ACHN (cell line): ENCODE results near the gene KLK13.
A peak's percentile ranks its signal among the peaks of the same experiment; 100 is the strongest.

Experiments
- DNase-seq: peaks from one replicate; pipeline ENCODE4 v3.0.0-alpha.2; 2015
- in situ Hi-C: cut with HindIII; loops from 2 replicates; pipeline ENCODE4 v1.10.0; 2017; ENCODE audit warnings: low sequenced_read_pairs, low pct_ligation_motif_present, low pct_unique_long_range_greater_than_20kb

Gene KLK13

GRCh38 chr19:51093510-51094345, 28.8 kb upstream of the KLK13 start:
- DNase-seq, result peak; percentile 13
- in situ Hi-C loops, result no loop called here

DNA sequence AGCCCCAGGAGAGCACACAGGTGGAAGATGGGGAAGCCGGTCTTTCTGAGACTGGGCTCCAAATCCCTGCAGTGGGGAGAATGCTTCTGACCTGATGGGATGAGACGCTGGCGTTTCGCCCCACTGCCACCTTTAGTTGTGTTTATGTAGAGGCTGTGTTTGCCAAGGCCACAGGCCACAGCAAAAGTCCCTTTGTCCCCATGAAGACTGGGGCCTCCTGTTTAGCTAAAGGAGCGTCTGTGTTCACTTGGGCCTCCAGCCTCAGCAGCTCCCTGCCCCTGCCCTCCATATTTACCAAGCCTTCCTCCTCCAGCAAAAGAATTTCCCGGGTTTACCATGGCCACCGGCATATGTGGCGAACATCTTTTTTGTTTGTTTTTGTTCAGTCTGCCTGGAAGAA, 28.2 kb upstream of the KLK13 start:
- no peak for DNase-seq
- in situ Hi-C loops, result no loop called here

- in situ Hi-C loops, result no loop called here
- DNase-seq, result no peak
Measured at GRCh38 chr19:51091895-51092873, 27.3 kb upstream of the KLK13 start.

- in situ Hi-C loops, result no loop called here
- DNase-seq, result no peak
Measured at GRCh38 chr19:51091126-51091525, 26.2 kb upstream of the KLK13 start.

DNA sequence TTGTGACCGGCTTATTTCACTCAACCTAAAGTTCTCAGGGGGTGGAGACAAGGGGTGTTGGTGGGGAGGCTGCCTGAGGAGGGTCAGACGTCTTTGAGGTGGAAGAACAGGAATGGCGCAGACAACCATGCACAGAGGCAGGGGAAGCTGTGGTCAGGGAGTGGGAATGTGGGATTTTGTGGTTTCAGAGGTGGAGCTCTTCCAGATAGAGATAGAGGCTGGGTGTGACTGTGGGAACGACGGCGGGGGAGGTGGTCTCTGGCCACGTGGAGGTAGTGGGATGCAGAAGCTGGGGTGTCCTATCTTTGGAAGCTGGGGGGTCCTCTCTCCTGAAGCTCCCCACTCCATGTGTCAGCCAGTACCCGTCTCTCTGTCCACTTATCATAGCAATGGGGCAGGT, 25.6 kb upstream of the KLK13 start:
- DNase-seq, result no peak
- in situ Hi-C loops, result no loop called here

DNA sequence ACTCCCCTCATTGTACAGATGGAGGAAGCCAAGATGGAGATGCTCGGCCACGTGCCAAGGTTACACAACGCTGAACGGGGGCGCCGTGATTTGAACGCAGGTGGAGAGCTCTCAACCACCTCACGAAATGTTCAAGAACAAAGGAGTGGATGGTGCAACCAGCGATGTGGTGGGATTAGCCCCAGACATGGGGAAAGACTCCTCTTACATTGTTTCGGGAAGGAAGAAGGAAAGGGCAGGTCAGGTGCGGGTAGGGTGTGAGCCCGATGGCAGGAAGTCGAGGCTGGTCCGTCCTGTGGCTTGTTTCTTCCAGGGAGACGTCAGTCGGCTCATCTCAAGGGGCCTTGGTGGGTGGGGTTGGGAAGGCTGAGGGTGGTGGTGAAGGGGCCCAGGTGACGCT, 24.9 kb upstream of the KLK13 start:
- DNase-seq, result no peak
- in situ Hi-C loops, result no loop called here

DNA sequence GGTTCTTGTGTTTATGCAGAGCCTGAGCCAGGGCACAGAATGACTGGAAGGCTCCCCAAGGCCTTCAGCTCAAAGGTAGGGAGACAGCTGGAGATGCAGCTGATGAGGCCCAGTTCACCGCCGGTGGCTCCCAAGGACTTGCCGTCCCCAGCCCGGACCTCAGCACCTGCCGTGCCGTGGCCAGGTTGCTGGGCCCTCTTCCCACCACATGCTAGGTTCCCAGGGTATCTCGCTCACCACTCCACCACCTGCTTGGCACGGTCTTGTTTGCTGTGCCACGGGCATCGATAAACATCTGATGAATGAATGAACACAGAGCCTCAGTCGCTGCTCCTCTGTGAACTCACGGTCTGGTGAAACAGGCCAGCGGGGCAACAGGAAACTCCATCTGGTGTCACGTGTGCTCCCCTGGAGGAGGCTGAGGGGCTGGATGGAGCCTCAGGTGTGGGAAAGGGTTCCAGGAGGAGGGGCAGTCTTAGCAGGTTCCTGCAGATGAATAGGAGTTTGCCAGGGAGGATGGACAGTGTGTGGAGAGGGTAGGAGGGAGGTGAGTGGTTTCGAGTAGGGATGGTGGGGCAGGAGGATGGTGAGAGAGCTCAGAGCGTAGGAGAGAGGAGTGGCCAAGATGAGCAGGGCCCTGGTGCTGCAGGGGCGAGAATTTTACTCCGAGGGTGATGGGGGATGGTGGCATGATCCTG, 21.4 kb upstream of the KLK13 start:
- no peak for DNase-seq
- in situ Hi-C loops, result no loop called here

- in situ Hi-C loops, result no loop called here
- no peak for DNase-seq
Measured at GRCh38 chr19:51084505-51084904, 19.6 kb upstream of the KLK13 start.

- in situ Hi-C loops, result no loop called here
- no peak for DNase-seq
Measured at GRCh38 chr19:51083783-51084182, 18.9 kb upstream of the KLK13 start.

GRCh38 chr19:51083181-51083580, 18.3 kb upstream of the KLK13 start:
- DNase-seq, result no peak
- in situ Hi-C loops, result no loop called here

- in situ Hi-C loops, result no loop called here
- no peak for DNase-seq
Measured at GRCh38 chr19:51082611-51083010, 17.7 kb upstream of the KLK13 start, which contains the start of gene KLK14. KLK14 (minus strand) TSS chr19:51082887; CDS start chr19:51082614, 273 bp downstream.

DNA sequence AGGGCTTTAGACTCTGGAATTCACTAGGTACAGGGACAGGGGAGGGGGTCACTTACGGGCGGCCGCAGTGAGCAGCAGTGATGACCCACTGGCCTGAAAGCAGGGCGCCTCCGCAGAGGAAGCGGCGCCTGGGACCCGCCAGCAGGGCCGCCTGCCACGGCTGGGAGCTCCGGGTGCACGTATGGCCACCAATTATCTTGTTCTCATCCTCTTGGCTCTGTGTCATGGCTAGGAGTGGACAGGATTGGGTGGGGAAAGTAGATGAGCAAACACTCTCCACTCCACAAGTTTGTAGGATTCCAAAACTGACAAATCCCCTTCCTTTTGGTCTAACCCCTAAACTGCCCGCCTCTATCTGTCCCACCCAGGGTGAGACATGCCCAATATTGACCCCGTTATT, 16.6 kb upstream of the KLK13 start:
- in situ Hi-C loops, result no loop called here
- no peak for DNase-seq

DNA sequence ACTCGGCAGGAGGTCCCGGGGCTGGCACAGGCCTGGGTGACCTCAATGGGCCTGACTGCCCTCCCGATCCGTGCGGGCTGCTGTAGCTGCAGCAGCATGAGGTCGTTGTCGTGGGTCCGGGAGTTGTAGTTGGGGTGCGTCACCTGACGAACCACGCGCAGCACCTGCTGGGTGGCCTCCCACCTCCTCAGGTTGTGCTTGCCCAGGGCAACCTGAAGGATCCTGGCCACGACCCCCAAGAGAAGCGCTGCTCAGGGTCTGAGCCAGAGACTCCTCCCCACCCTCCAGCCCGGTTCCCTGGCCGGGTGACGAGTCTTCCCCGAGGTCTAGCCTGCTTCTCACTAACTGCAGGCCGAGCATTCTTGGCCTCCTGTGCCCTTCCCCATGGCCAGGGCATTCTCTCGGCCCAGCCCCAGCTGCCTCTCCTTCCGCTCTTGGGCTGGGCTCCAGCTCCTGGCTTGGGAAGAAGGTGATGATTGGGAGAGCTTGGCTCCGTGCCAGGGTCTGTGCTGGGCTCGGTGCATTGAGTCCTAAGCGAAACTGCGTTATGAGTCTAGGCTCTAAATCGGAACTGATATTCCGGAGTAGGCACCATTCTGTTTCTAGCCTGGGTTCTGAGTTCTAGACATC, 14.7 kb upstream of the KLK13 start:
- no peak for DNase-seq
- in situ Hi-C loops, result no loop called here

DNA sequence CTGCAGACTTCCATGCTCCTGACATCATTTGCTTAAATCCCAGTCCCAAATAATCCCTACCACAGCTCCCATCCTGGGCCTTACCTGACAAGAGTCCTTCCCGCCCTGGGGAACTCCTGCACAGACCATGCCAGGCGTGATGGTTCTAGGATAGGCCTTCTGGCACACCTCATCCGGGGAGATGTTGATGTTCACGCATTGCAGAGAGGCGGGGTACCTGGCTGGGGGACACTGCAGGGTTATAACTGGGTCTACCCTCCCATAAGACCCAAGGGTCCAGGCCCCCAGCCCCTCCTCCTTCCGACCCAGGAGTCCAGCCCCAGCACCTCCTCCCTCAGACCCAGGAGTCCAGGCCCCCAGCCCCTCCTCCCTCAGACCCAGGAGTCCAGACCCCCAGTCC, 13.8 kb upstream of the KLK13 start:
- in situ Hi-C loops, result no loop called here
- no peak for DNase-seq

GRCh38 chr19:51078104-51078503, 13.2 kb upstream of the KLK13 start:
- DNase-seq, result no peak
- in situ Hi-C loops, result no loop called here

DNA sequence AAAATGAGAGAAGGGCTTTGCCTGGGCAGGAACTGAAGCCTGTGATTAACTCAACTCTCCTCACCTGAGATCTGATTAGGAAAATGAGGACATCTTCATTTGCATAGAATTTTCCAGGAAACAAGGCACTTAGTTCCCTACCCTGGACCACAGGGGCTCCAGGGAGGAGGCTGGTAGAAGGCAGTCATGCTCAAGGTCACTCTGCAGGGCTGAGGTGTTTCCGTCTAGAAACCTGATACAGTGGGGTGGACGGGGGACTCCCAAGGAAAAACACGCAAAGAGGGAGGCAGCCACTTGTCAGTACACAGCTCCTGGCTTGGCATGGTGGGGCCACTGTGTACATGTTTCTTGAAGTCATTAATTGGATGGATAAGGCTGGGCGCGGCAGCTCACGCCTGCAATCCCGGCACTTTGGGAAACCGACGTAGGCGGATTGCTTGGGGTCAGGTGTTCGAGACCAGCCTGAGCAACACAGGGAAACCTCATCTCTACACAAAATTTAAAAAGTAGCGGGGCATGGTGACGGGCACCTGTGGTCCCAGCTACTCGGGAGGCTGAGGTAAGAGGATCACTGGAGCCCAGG, 11.8 kb upstream of the KLK13 start:
- DNase-seq, result no peak
- in situ Hi-C loops, result no loop called here

DNA sequence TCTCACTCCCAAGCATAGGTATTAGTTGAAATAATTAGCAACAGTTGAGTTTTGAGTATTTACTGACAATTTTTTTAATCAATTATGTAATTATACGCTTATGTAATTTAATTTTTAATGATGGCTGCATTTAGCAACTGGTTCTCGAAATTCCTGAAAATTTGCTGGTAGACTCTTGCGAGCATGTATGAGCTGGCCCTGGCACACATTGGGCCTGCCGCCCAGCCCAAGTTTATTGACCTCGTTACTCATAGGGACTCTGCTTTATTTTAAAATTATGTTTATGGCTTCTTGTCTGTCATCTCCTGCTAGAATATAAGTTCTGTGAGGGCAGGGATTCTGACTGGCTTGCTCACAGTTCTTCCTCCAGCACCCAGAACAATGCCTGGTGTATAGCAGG, 11.1 kb upstream of the KLK13 start:
- no peak for DNase-seq
- in situ Hi-C loops, result no loop called here

- in situ Hi-C loops, result no loop called here
- no peak for DNase-seq
Measured at GRCh38 chr19:51071095-51071405, 6.2 kb upstream of the KLK13 start.
